Panc1 (cell line): ENCODE measurements around the gene CRADD.

Source experiments
- POLR2AphosphoS5 ChIP-seq: IDR thresholded peaks from 2 replicates; pipeline ENCODE4 v1.6.1; 2012; ENCODE audit warnings: mild to moderate bottlenecking, low read depth, low read length, moderate library complexity
- SIN3A ChIP-seq: IDR thresholded peaks from 2 replicates; pipeline ENCODE4 v1.6.1; 2012; ENCODE audit warnings: low read depth, mild to moderate bottlenecking, low read length, moderate library complexity, borderline replicate concordance; ENCODE audit not compliant: insufficient read depth
- TF ChIP-seq, protein P1 (sequence below): fragments of 450-650 bp; IDR thresholded peaks from 2 replicates; pipeline ENCODE4 v1.5.1; 2017; ENCODE audit warnings: mild to moderate bottlenecking
- TF ChIP-seq, protein P2 (sequence below), 2 experiments: IDR thresholded peaks; 2 replicates each; pipeline ENCODE4 v1.6.1; 2011 to 2012; ENCODE audit warnings: low read depth in 2 of 2, control low read depth in 1 of 2, low read length in 1 of 2, mild to moderate bottlenecking in 1 of 2, moderate library complexity in 1 of 2; ENCODE audit not compliant: insufficient read depth in 1 of 2

DNA sequence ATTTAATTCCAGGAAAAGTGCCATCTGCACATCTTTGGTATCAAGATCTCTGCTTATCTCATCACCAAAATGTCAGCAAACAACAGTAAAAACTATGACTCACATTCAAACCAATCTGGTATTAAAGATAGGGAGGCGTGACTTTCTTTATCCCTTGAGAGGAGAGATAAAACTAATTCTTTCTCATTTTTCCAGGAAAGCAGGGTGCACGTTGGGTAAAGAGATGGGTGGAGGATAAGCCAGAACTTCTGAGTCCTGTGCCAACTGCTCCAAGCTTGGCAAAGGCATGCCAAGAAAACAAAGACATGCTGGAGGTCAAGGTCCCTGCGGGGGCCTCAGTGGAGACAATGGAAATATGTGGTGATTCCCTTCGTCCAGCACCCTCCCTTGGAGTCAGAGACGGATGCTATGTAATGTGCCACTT is 245.4 kb downstream of the CRADD start:
- TF ChIP-seq, protein P1, sequence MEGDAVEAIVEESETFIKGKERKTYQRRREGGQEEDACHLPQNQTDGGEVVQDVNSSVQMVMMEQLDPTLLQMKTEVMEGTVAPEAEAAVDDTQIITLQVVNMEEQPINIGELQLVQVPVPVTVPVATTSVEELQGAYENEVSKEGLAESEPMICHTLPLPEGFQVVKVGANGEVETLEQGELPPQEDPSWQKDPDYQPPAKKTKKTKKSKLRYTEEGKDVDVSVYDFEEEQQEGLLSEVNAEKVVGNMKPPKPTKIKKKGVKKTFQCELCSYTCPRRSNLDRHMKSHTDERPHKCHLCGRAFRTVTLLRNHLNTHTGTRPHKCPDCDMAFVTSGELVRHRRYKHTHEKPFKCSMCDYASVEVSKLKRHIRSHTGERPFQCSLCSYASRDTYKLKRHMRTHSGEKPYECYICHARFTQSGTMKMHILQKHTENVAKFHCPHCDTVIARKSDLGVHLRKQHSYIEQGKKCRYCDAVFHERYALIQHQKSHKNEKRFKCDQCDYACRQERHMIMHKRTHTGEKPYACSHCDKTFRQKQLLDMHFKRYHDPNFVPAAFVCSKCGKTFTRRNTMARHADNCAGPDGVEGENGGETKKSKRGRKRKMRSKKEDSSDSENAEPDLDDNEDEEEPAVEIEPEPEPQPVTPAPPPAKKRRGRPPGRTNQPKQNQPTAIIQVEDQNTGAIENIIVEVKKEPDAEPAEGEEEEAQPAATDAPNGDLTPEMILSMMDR = no peak
- TF ChIP-seq POLR2AphosphoS5 = no peak
- TF ChIP-seq, protein P2, sequence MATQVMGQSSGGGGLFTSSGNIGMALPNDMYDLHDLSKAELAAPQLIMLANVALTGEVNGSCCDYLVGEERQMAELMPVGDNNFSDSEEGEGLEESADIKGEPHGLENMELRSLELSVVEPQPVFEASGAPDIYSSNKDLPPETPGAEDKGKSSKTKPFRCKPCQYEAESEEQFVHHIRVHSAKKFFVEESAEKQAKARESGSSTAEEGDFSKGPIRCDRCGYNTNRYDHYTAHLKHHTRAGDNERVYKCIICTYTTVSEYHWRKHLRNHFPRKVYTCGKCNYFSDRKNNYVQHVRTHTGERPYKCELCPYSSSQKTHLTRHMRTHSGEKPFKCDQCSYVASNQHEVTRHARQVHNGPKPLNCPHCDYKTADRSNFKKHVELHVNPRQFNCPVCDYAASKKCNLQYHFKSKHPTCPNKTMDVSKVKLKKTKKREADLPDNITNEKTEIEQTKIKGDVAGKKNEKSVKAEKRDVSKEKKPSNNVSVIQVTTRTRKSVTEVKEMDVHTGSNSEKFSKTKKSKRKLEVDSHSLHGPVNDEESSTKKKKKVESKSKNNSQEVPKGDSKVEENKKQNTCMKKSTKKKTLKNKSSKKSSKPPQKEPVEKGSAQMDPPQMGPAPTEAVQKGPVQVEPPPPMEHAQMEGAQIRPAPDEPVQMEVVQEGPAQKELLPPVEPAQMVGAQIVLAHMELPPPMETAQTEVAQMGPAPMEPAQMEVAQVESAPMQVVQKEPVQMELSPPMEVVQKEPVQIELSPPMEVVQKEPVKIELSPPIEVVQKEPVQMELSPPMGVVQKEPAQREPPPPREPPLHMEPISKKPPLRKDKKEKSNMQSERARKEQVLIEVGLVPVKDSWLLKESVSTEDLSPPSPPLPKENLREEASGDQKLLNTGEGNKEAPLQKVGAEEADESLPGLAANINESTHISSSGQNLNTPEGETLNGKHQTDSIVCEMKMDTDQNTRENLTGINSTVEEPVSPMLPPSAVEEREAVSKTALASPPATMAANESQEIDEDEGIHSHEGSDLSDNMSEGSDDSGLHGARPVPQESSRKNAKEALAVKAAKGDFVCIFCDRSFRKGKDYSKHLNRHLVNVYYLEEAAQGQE (IDR thresholded peaks at IDR 0.05; ENCODE audit: insufficient read depth in 1 of 2, low read depth in 2 of 2, low read length in 1 of 2) = no peak
- no peak for TF ChIP-seq SIN3A
